Gastrocnemius medialis (tissue), 4 donors: ENCODE results near the gene GALNT6. TPM values are rescaled to one million over a fixed set of nuclear protein-coding genes. Genes with fewer than 3 reads are reported as not detected.
"Not testable (repeated sequence)": the region's sequence is repeated elsewhere in the genome, so short reads cannot be mapped to it uniquely, and the experiment has no call there.

Experiments
- ATAC-seq, 2 donors: fragments of 150-250 bp; one replicate each; pipeline ENCODE4 v1.9.1; 2016
- DNase-seq, 2 donors: peaks; one replicate each; pipeline ENCODE4 v3.0.0-alpha.2; 2019
- H3K27ac ChIP-seq, 4 donors: fragments of 200-600 bp; sonication (generic); 1 replicate in 1 of 4; 2 replicates in 3 of 4; pipeline ENCODE4 v1.5.1; 2016 to 2018; ENCODE audit warnings: mild to moderate bottlenecking in 2 of 4, moderate library complexity in 1 of 4
- H3K27me3 ChIP-seq, 3 donors: fragments of 200-600 bp; sonication (generic) in 2 of 3; 1 replicate in 1 of 3; 2 replicates in 2 of 3; pipeline versions ENCODE4 v1.5.1 to v1.6.0; 2016 to 2019; ENCODE audit warnings: mild to moderate bottlenecking in 1 of 3, moderate library complexity in 1 of 3
- H3K36me3 ChIP-seq, 2 donors: fragments of 200-600 bp; sonication (generic) in 1 of 2; one replicate each; pipeline ENCODE4 v1.5.1; 2017 to 2018
- H3K4me1 ChIP-seq, 2 donors: fragments of 200-600 bp; sonication (generic) in 1 of 2; one replicate each; pipeline ENCODE4 v1.5.1; 2016 to 2017; ENCODE audit warnings: mild to moderate bottlenecking in 2 of 2
- H3K4me3 ChIP-seq, 4 donors: fragments of 200-600 bp; sonication (generic) in 3 of 4; 1 replicate in 1 of 4; 2 replicates in 3 of 4; pipeline ENCODE4 v1.5.1; 2016 to 2019; ENCODE audit warnings: mild to moderate bottlenecking in 2 of 4
- H3K9me3 ChIP-seq, 3 donors: fragments of 200-600 bp; sonication (generic) in 2 of 3; 1 replicate in 1 of 3; 2 replicates in 2 of 3; pipeline ENCODE4 v1.5.1; 2016 to 2019
- POLR2A ChIP-seq, 2 donors: fragments of 450-650 bp; IDR thresholded peaks; one replicate each; pipeline ENCODE4 v1.6.1; 2017; ENCODE audit warnings: antibody characterized with exemption in 2 of 2, mild to moderate bottlenecking in 2 of 2, moderate library complexity in 2 of 2
- in situ Hi-C, 4 donors: fragments of 200-750 bp; cut with MboI; loops; one replicate each; pipeline versions ENCODE4 v1.15.0 to v1.8.0; 2017; ENCODE audit warnings: low sequenced_read_pairs in 4 of 4
- intact Hi-C: fragments of 100-400 bp; cut with DNase I; formaldehyde crosslinking; loops from one replicate; pipeline ENCODE4 v1.15.1; 2023; ENCODE audit warnings: low total_unique reads
- total RNA-seq, 4 donors: library from RNA; depleted of rRNA; stranded (reverse); fragments of >200 nt; gene quantifications; one replicate each; pipeline versions ENCODE4 v1.1.0 to v1.2.3, GENCODE V29; 2016
- TF ChIP-seq, protein P1 (sequence below), 5 experiments: fragments of 450-650 bp in 3 of 5; fragments of 200-600 bp in 2 of 5; sonication (generic) in 2 of 5; IDR thresholded peaks in 4 of 5; conservative IDR thresholded peaks in 1 of 5; 1 replicate in 4 of 5; 2 replicates in 1 of 5; pipeline ENCODE4 v1.5.1; 2016 to 2019; ENCODE audit warnings: antibody characterized with exemption in 5 of 5, mild to moderate bottlenecking in 3 of 5, moderate library complexity in 3 of 5

GALNT6 gene
- total RNA-seq, 4 donors from 2014 or later, result 0.24 to 0.51 (median 0.37) TPM

DNA sequence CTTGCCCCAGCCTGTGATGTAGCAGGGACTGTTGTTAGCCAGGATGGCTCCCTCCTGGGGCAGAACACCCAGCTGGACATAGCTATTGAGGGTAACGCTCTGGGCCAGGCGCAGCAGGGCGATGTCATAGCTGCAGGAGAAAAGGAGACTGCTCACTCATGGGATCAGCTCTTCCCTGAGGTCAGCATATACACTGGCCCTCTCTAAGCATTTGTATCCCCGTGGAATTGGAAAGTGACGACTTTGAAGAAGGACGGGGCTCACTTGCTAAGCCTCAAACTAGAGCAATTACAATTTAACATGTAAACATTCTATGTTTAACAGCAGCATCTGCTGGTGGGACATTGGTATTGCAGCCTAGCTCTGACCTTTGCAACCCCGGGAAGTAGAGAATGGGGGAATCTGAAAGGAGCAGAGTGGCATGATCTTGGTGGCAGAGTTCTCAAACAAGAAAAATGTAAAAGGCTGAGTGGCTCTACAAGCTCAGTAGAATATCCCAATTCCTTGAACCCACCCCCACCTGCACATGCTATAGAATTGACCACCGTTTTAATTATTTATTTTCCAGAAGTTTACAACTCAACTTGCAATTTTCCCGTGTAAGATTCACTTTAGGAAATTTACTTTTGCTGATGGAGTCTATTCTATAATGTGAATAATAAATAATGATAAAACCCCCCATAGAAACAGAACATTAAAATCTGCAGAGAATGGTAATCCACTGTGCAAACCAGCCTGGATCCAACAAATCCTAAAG is 49.8 kb downstream of the GALNT6 start:
- Histone ChIP-seq H3K27me3 (no peaks in the 10 kb centered on the region), H3K9me3 (no peaks in the 10 kb centered on the region), H3K4me1 (no peaks in the 10 kb centered on the region), H3K4me3 (peak overlapping the region in 3 of 4 donors; percentile 22 to 34 (median 34)), H3K27ac (peak overlapping the region in 1 of 4 donors; percentile 18), H3K36me3 (no peaks in the 10 kb centered on the region)
- peak; percentile 87 to 89 for ATAC-seq
- intact Hi-C loops (loop anchor here (1.0 to 2.0 kb wide), 3 partner anchors 71 to 837 kb away; partner anchors contain the start of genes DIP2B and SMAGP), in situ Hi-C loops (loop anchor here (5.0 to 25.0 kb wide), 5 partner anchors 74 to 529 kb away; partner anchors contain the start of genes LETMD1 (in 2 of the 4) and TMPRSS12 (in 1 of the 4))
- peak; percentile 35 to 57 for DNase-seq
- no peak for TF ChIP-seq POLR2A (IDR thresholded peaks at IDR 0.05)
- TF ChIP-seq, protein P1, sequence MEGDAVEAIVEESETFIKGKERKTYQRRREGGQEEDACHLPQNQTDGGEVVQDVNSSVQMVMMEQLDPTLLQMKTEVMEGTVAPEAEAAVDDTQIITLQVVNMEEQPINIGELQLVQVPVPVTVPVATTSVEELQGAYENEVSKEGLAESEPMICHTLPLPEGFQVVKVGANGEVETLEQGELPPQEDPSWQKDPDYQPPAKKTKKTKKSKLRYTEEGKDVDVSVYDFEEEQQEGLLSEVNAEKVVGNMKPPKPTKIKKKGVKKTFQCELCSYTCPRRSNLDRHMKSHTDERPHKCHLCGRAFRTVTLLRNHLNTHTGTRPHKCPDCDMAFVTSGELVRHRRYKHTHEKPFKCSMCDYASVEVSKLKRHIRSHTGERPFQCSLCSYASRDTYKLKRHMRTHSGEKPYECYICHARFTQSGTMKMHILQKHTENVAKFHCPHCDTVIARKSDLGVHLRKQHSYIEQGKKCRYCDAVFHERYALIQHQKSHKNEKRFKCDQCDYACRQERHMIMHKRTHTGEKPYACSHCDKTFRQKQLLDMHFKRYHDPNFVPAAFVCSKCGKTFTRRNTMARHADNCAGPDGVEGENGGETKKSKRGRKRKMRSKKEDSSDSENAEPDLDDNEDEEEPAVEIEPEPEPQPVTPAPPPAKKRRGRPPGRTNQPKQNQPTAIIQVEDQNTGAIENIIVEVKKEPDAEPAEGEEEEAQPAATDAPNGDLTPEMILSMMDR (IDR thresholded peaks at IDR 0.05 in 4 of 5, conservative IDR thresholded peaks at IDR 0.05 in 1 of 5), result peak; percentile 92 to 94 (median 94)

DNA sequence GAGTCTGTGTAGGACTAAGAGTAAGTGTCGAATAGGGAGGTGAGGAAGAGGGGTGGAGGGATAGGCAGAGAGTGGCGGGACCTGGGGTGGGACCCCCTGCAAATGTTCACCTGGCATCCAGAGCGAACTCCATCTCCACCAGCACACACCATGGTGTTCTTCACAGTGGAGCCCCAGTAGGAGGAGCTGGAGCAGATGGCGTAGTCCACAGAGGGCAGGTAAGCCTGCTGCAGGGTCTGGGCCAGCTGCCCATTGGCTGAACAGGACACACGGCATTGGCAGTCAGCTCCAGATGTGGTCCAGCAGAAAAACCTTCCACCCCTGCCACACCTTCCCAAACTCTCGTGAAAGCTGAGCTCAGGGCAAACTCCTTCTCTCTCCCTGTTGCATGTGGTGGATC is 51.5 kb downstream of the GALNT6 start:
- Histone ChIP-seq H3K9me3 (no peaks in the 10 kb centered on the region), H3K4me1 (no peaks in the 10 kb centered on the region), H3K27ac (no peak overlapping the region), H3K27me3 (no peaks in the 10 kb centered on the region), H3K4me3 (no peak overlapping the region), H3K36me3 (no peaks in the 10 kb centered on the region)
- TF ChIP-seq POLR2A (IDR thresholded peaks at IDR 0.05), result no peak
- TF ChIP-seq, protein P1 (IDR thresholded peaks at IDR 0.05 in 4 of 5, conservative IDR thresholded peaks at IDR 0.05 in 1 of 5), result no peak
- DNase-seq (no peak), ATAC-seq (no peak)
- in situ Hi-C loops (loop anchor here (5.0 to 25.0 kb wide), 5 partner anchors 72 to 527 kb away; partner anchors contain the start of genes LETMD1 (in 2 of the 4) and TMPRSS12 (in 1 of the 4)), intact Hi-C loops (loop anchor here (2.0 kb wide), 2 partner anchors 69 to 835 kb away; partner anchors contain the start of genes DIP2B and SMAGP)

DNA sequence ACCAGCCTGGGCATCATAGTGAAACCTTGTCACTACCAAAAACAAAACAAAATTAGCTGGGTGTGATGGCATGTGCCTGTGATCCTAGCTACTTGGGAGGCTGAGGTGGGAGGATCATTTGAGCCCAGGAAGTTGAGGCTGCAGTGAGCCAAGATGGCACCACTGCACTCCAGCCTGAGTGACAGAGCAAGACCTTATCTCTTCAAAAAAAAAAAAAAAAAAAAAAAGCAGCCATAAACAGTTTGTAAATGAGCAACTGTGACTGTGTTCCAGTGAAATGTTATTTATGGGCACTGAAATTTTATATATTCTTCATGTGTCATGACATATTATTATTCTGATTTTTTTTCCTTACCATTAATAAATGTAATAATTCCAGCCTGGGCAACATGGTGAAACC is 53.9 kb downstream of the GALNT6 start:
- DNase-seq, H3K36me3 ChIP-seq, H3K4me3 ChIP-seq, H3K9me3 ChIP-seq, H3K27me3 ChIP-seq, H3K27ac ChIP-seq, H3K4me1 ChIP-seq, ATAC-seq, intact Hi-C loops: not testable (repeated sequence)
- in situ Hi-C loops, result loop anchor here in 2 of 4 donors (25.0 kb wide), 2 partner anchors 500 to 525 kb away; partner anchors contain the start of gene TMPRSS12 (in 1 of the 2)

DNA sequence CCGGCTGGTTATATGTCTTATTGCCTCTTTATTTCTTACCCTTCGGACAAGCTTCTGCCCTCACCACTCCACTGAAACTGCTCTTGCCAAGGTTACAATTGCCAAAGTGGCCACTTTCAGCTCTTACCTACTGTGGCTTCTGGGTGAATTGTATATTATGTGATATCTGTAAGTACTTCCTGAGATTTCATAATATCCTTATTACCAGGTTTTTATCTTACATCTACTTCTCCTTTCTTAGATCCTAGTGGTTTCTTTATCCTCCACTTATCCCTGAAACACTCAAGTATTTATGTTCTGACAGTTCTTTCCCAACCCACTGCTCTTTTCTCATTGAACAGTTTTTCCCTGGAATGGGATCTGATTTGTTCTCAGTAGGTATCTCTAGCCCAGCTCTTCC is 55.3 kb downstream of the GALNT6 start:
- intact Hi-C loops, result no loop called here
- DNase-seq, result no peak
- ATAC-seq, result no peak
- TF ChIP-seq, protein P1 (IDR thresholded peaks at IDR 0.05 in 4 of 5, conservative IDR thresholded peaks at IDR 0.05 in 1 of 5), result no peak
- no peak for TF ChIP-seq POLR2A (IDR thresholded peaks at IDR 0.05)
- Histone ChIP-seq H3K27me3 (no peaks in the 10 kb centered on the region), H3K27ac (no peak overlapping the region), H3K4me1 (no peaks in the 10 kb centered on the region), H3K4me3 (no peak overlapping the region), H3K9me3 (no peaks in the 10 kb centered on the region), H3K36me3 (no peaks in the 10 kb centered on the region)
- in situ Hi-C loops, result loop anchor here in 2 of 4 donors (25.0 kb wide), 2 partner anchors 499 to 524 kb away; partner anchors contain the start of gene TMPRSS12 (in 1 of the 2)

DNA sequence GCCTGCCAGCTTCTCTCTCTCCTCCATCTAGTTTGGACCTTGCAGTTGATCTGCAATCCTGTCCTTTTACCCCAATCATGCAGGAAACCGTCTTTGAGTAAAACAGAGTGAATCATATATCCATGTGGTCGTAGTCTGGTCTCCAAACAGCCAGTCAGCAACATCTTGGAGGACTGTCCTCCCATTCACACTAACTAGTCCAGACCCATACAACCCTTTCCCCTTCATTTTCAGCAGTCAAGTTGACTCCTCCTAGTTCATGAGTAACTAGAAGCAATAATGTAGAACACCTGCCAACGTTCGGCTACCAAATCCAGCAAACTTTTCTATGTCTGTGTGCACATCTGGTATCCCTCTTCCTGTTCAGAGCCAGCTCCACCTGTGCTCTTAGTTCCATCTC is 56.4 kb downstream of the GALNT6 start:
- intact Hi-C loops (no loop called here), in situ Hi-C loops (loop anchor here in 2 of 4 donors (25.0 kb wide), 2 partner anchors 497 to 522 kb away; partner anchors contain the start of gene TMPRSS12 (in 1 of the 2))
- TF ChIP-seq POLR2A (IDR thresholded peaks at IDR 0.05), result no peak
- TF ChIP-seq, protein P1 (IDR thresholded peaks at IDR 0.05 in 4 of 5, conservative IDR thresholded peaks at IDR 0.05 in 1 of 5), result no peak
- no peak overlapping the region for H3K4me3 ChIP-seq
- no peak for DNase-seq
- H3K36me3 ChIP-seq, result no peaks in the 10 kb centered on the region
- H3K27ac ChIP-seq, result no peak overlapping the region
- H3K9me3 ChIP-seq, result no peaks in the 10 kb centered on the region
- ATAC-seq, result no peak
- no peaks in the 10 kb centered on the region for H3K4me1 ChIP-seq
- H3K27me3 ChIP-seq, result no peaks in the 10 kb centered on the region
